LNCAP (cell line): ENCODE results near the gene PPP1R12B.
A peak's percentile ranks its signal among the peaks of the same experiment; 100 is the strongest.

Source experiments
- CTCF ChIP-seq: fragments of 450-650 bp; IDR thresholded peaks from 2 replicates; pipeline ENCODE4 v1.5.1; 2017; ENCODE audit warnings: mild to moderate bottlenecking

Gene PPP1R12B

GRCh38 chr1:202623075-202623474 lies 274.6 kb downstream of the PPP1R12B start:
- TF ChIP-seq CTCF: no peak

- no peak for TF ChIP-seq CTCF
Measured at GRCh38 chr1:202624088-202624780, 275.7 kb downstream of the PPP1R12B start.

GRCh38 chr1:202624781-202625108 lies 276.2 kb downstream of the PPP1R12B start:
- TF ChIP-seq CTCF: no peak

DNA sequence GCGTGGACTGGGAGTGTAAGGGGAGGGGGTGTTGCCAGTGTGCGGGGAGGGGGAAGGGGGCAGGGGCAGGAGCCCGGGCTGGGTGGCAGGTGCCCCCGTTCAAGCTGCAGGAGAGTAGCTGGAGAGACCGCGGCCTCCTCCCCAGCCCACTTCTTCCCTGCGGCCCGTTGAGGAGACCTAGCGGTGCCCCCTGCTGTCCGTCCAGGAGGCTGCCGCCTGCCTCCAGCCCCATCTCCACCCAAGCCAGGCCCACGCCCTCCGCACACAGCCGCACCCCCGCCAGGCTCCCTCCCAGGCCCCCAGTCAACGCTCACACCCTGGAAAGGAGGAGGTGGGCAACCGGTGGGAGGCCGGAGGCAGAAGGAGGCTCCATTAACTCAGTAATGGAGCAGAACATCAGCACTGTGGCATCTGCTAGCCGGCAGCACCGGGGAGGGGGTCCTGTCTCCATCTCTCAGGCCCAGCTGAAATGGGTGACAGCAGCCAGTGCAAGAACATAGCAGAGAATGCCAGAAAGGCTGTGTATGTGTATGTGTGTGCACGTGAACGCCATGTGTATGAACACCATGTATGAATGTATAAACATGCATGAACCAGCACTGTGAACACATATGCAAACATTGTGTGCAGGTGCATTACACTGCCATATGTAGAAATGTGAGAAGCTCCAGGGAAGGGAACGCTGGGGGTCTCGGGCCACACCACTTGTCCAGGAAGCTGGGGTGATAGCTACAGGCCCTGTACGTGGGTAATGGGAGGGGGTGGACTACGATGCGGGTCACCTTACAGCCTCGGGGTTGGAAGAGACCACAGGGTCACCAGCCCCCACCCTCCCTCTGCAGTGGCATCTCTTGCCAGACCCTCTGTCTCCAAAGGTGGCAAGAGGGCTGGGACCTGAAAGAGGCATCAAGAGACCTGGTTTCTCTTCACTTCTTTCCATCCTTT lies 277.2 kb downstream of the PPP1R12B start:
- TF ChIP-seq CTCF: peak; percentile 75

DNA sequence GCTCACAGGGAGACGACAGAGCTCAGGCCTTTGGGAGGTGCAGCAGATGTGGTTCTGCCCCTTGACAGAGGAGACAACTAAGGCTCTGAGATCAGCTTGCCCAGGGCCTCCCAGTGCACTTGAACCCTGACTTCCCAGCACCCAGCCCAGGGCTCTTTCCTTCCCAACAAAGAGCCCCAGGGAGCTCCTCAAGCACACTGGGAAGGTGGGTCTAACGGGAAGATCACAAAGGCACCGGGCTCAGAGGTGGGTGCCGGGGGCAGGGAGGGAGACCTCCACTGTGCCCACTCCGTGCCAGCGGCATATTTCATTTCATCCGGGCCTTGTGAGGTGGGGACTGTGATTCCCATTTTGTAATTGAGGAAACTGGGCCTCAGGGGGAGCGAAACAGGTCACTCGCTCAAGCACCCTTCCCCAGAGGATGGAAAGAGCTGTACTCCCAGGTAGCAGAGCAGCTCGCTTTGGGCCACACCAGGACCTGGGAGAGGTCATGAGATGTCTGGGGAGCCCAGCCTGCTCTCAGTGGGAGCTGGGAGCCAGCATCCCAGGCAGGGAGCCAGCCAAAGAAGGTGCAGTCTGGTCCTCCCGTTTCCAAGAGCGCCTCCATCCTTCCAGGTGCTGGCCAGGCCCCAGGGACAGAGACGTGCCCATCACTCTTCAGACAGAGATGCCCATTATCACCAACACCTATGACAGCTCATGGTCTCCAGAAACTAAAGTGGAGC lies 279.5 kb downstream of the PPP1R12B start:
- no peak for TF ChIP-seq CTCF

- no peak for TF ChIP-seq CTCF
Measured at GRCh38 chr1:202628646-202629215, 280.2 kb downstream of the PPP1R12B start.

DNA sequence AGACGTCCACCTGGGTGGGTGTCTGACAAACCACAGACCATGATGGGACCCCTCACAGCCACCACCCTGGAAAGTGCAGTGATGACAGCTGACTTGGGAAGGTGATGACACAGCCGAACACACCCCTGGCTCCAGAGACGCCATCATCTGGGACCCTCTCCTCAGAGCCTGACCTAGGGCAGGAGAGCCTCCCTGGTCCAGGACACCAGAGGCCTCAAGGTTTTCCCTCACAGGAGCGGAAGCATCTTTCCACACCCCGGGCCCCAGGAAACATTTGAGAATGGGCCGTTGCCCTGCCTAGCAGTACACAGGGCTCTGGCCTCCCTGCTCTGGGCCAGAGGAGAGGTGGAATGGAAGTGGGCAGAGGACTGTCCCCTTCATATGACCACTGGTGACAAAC lies 282.0 kb downstream of the PPP1R12B start:
- TF ChIP-seq CTCF: no peak
